K562 (cell line): ENCODE results near the gene ITK. TPM values are rescaled to one million over a fixed set of nuclear protein-coding genes. Genes with fewer than 3 reads are reported as not detected.

Source experiments
- ATAC-seq: fragments of 200-7000 bp; cut with Tn5 transposase; 3 replicates; pipeline ENCODE4 v1.9.1; 2020; ENCODE audit warnings: moderate library complexity
- BruUV-seq: library from RNA; stranded (reverse); fragments of 400-500 nt; replicated peaks from 2 replicates; lab custom pipeline; 2021; lab: Mats Ljungman, UMichigan
- CTCF ChIA-PET: fragments of 300-600 bp; formaldehyde crosslinking; extraction: SDS; loops from one replicate; lab custom pipeline; 2021; ENCODE audit warnings: low intra/inter-chr PET ratio; lab: Yijun Ruan, JAX
- POLR2A ChIA-PET: fragments of 300-600, 350-650 bp; sonication (Branson Sonifier 250); formaldehyde crosslinking; extraction: SDS; loops from one replicate; lab custom pipeline; 2021; ENCODE audit warnings: antibody characterized with exemption, inconsistent platforms; lab: Yijun Ruan, JAX
- DNase-seq, 4 experiments: peaks; one replicate each; pipeline versions ENCODE4 v3.0.0 to v3.0.0-alpha.2; 2011 to 2018; ENCODE audit warnings: low spot score in 3 of 4, mixed read lengths in 3 of 4; ENCODE audit errors: extremely low read depth in 1 of 4
- FAIRE-seq: peaks from 2 replicates; lab custom pipeline; 2011; peaks lifted over from hg19 to GRCh38; lab: Jason Lieb, UNC
- H2AFZ ChIP-seq: 2 replicates; pipeline ENCODE4 v1.6.0; 2011; ENCODE audit warnings: low read depth, low read length, control low read depth, inconsistent platforms
- H3K27ac ChIP-seq: fragments of 200-600 bp; 3 replicates; pipeline ENCODE4 v1.8.0; 2011; ENCODE audit warnings: low read depth, mild to moderate bottlenecking, control low read depth, inconsistent platforms, low read length, moderate library complexity, mixed read lengths; ENCODE audit errors: extremely low read depth
- H3K27me3 ChIP-seq, 2 experiments: fragments of 300-600 bp in 1 of 2; 2 replicates in 1 of 2; 3 replicates in 1 of 2; pipeline versions ENCODE4 v1.6.0 to v1.8.0; 2011; ENCODE audit warnings: inconsistent platforms in 2 of 2, low read length in 2 of 2, mild to moderate bottlenecking in 1 of 2, mixed read lengths in 1 of 2, moderate library complexity in 1 of 2; ENCODE audit not compliant: control insufficient read depth in 2 of 2, insufficient read depth in 2 of 2
- H3K36me3 ChIP-seq: fragments of 300-600 bp; 3 replicates; pipeline ENCODE4 v1.8.0; 2011; ENCODE audit warnings: mild to moderate bottlenecking, low read length, inconsistent platforms; ENCODE audit not compliant: control insufficient read depth, insufficient read depth
- H3K4me1 ChIP-seq, 2 experiments: fragments of 200-600 bp in 1 of 2; replicated peaks in 1 of 2; 2 replicates in 1 of 2; 3 replicates in 1 of 2; pipeline versions ENCODE4 v1.5.1 to v1.8.0; 2011; ENCODE audit warnings: inconsistent platforms in 2 of 2, low read length in 2 of 2, mild to moderate bottlenecking in 1 of 2, mixed read lengths in 1 of 2, moderate library complexity in 1 of 2; ENCODE audit not compliant: control insufficient read depth in 2 of 2, insufficient read depth in 2 of 2
- H3K4me2 ChIP-seq: 2 replicates; pipeline ENCODE4 v1.6.1; 2011; ENCODE audit warnings: low read length, control low read depth, inconsistent platforms, mixed read lengths; ENCODE audit not compliant: insufficient read depth
- H3K4me3 ChIP-seq: fragments of 200-600 bp; sonication (generic), shearing (Covaris generic); 2 replicates; pipeline ENCODE4 v1.5.1; 2016; ENCODE audit warnings: control low read depth, inconsistent platforms
- H3K79me2 ChIP-seq: fragments of 200-600 bp; 3 replicates; pipeline ENCODE4 v1.8.0; 2011; ENCODE audit warnings: low read length, inconsistent platforms; ENCODE audit not compliant: control insufficient read depth, insufficient read depth
- H3K9ac ChIP-seq, 2 experiments: 2 replicates each; pipeline versions ENCODE4 v1.6.0 to v1.6.1; 2011; ENCODE audit warnings: low read depth in 2 of 2, low read length in 2 of 2, control low read depth in 1 of 2, inconsistent platforms in 1 of 2, mild to moderate bottlenecking in 1 of 2, mixed read lengths in 1 of 2; ENCODE audit not compliant: insufficient read depth in 1 of 2
- H3K9me1 ChIP-seq: one replicate; pipeline ENCODE4 v1.6.0; 2011; ENCODE audit warnings: inconsistent platforms, mild to moderate bottlenecking, low read length, moderate library complexity; ENCODE audit not compliant: control insufficient read depth, insufficient read depth
- H3K9me3 ChIP-seq: replicated peaks from 2 replicates; pipeline ENCODE4 v1.5.1; 2011; ENCODE audit warnings: low read depth, low read length, inconsistent platforms; ENCODE audit not compliant: control insufficient read depth, insufficient read depth
- H4K20me1 ChIP-seq: replicated peaks from 2 replicates; pipeline ENCODE4 v1.6.1; 2011; ENCODE audit warnings: low read length, inconsistent platforms, mixed read lengths; ENCODE audit not compliant: control insufficient read depth, insufficient read depth
- CREBBP ChIP-seq: IDR thresholded peaks from one replicate; pipeline ENCODE4 v1.6.1; 2012; ENCODE audit warnings: low read depth, mild to moderate bottlenecking, control low read depth, inconsistent platforms, low read length
- ELF1 ChIP-seq: fragments of 200-800 bp; sonication (Bioruptor generic); IDR thresholded peaks from 2 replicates; pipeline ENCODE4 v1.6.1; 2016; ENCODE audit warnings: missing genetic modification characterization, missing compliant biosample characterization
- FOSL1 ChIP-seq: fragments of 200-800 bp; sonication (Bioruptor generic); conservative IDR thresholded peaks from 2 replicates; pipeline ENCODE4 v1.6.1; 2016; ENCODE audit warnings: missing genetic modification characterization, missing compliant biosample characterization
- GABPB2 ChIP-seq: fragments of 250-450 bp; sonication (Bioruptor Pico); conservative IDR thresholded peaks from 2 replicates; pipeline ENCODE4 v1.5.1; 2021; ENCODE audit warnings: mild to moderate bottlenecking
- HNRNPL ChIP-seq: fragments of 200-400 bp; formaldehyde crosslinking; IDR thresholded peaks from 2 replicates; pipeline ENCODE4 v1.6.1; 2017; ENCODE audit warnings: low read depth, mild to moderate bottlenecking, low read length
- HSF4 ChIP-seq: fragments of 250-450 bp; sonication (Bioruptor Pico); IDR thresholded peaks from 2 replicates; pipeline ENCODE4 v2.1.2; 2022; ENCODE audit warnings: mild to moderate bottlenecking, moderate library complexity, borderline replicate concordance
- JUNB ChIP-seq: fragments of 450-650 bp; formaldehyde crosslinking; conservative IDR thresholded peaks from 2 replicates; pipeline ENCODE4 v1.4.0; 2020; ENCODE audit warnings: mild to moderate bottlenecking
- KLF16 ChIP-seq: IDR thresholded peaks from 2 replicates; pipeline ENCODE4 v1.6.1; 2016; ENCODE audit warnings: antibody characterized with exemption
- L3MBTL2 ChIP-seq: fragments of 450-650 bp; IDR thresholded peaks from 2 replicates; pipeline ENCODE4 v1.6.1; 2016; ENCODE audit warnings: mild to moderate bottlenecking, moderate library complexity
- MEIS2 ChIP-seq: fragments of 450-650 bp; IDR thresholded peaks from 2 replicates; pipeline ENCODE4 v1.6.1; 2014; ENCODE audit warnings: mild to moderate bottlenecking; ENCODE audit not compliant: partially characterized antibody
- NEUROD1 ChIP-seq: fragments of 150-350 bp; IDR thresholded peaks from 2 replicates; pipeline ENCODE4 v1.6.1; 2014; ENCODE audit warnings: borderline replicate concordance, low read length, low read depth; ENCODE audit not compliant: partially characterized antibody
- NFATC3 ChIP-seq: fragments of 450-650 bp; IDR thresholded peaks from 2 replicates; pipeline ENCODE4 v1.6.1; 2017; ENCODE audit warnings: mild to moderate bottlenecking
- SIN3A ChIP-seq, 2 experiments: fragments of 150-350 bp in 1 of 2; IDR thresholded peaks; 2 replicates each; pipeline ENCODE4 v1.6.1; 2011 to 2016; ENCODE audit warnings: borderline replicate concordance in 2 of 2, low read depth in 2 of 2, low read length in 2 of 2, mild to moderate bottlenecking in 2 of 2, moderate library complexity in 2 of 2; ENCODE audit not compliant: control insufficient read depth in 1 of 2
- SOX6 ChIP-seq: fragments of 450-650 bp; IDR thresholded peaks from 2 replicates; pipeline ENCODE4 v1.6.1; 2014; ENCODE audit warnings: mild to moderate bottlenecking
- STAG1 ChIP-seq: sonication (generic); formaldehyde crosslinking; IDR thresholded peaks from 2 replicates; pipeline ENCODE4 v1.5.0; 2020; ENCODE audit warnings: missing genetic modification reagents, borderline replicate concordance
- ZC3H4 ChIP-seq: sonication (generic); formaldehyde crosslinking; IDR thresholded peaks from 2 replicates; pipeline ENCODE4 v1.9.0; 2021; ENCODE audit warnings: missing genetic modification reagents, borderline replicate concordance
- ZNF197 ChIP-seq: fragments of 200-800 bp; sonication (Bioruptor generic); IDR thresholded peaks from 2 replicates; pipeline ENCODE4 v1.6.1; 2016; ENCODE audit warnings: low read depth, missing genetic modification characterization, missing compliant biosample characterization
- WGBS: fragments of 100-300 bp; shearing (Covaris generic); methylation state at CpG from one replicate; pipeline ENCODE4 v1.1.6; 2016; ENCODE audit warnings: low coverage, mixed read lengths; ENCODE audit not compliant: insufficient coverage; ENCODE audit errors: missing lambda C conversion rate; 5-methylcytosine and 5-hydroxymethylcytosine counted together
- in situ Hi-C: fragments of 300-500 bp; cut with MboI; formaldehyde crosslinking; loops from 4 replicates; pipeline ENCODE4 v1.15.0; 2018; ENCODE audit warnings: inconsistent platforms, mixed read lengths
- intact Hi-C: fragments of 100-400 bp; cut with micrococcal nuclease; formaldehyde crosslinking; loops from 2 replicates; pipeline ENCODE4 v1.14.2; 2022
- polyA plus RNA-seq, 8 experiments: library from polyadenylated mRNA; depleted of rRNA in 4 of 8; stranded (reverse) in 5 of 8; unstranded in 3 of 8; fragments of >200 nt; fragmentation: Nextera tagmentation in 2 of 8; fragmentation: Illumina TruSeq in 1 of 8; extraction: Ambion mirVana in 2 of 8; extraction: Trizol in 1 of 8; gene quantifications; 2 replicates each; pipeline versions ENCODE4 v1.2.1 to v1.2.3, GENCODE V29; 2011 to 2014; ENCODE audit warnings: inconsistent platforms in 1 of 8, missing spikeins in 1 of 8
- total RNA-seq, 7 experiments: library from RNA; depleted of rRNA in 6 of 7; stranded (reverse); fragments of >200 nt in 6 of 7; fragmentation: Illumina TruSeq in 2 of 7; extraction: Trizol in 2 of 7; gene quantifications; 2 replicates each; pipeline versions ENCODE4 v1.2.1 to v1.2.3, GENCODE V29; 2011 to 2021; ENCODE audit warnings: low replicate concordance in 1 of 7

Gene ITK
- total and polyA plus RNA-seq, 9 of the 15 experiments (the other 6 are each of a cell fraction or from before 2014, with no cell fraction given), result 0.04 to 0.75 TPM; not detected in 7

DNA sequence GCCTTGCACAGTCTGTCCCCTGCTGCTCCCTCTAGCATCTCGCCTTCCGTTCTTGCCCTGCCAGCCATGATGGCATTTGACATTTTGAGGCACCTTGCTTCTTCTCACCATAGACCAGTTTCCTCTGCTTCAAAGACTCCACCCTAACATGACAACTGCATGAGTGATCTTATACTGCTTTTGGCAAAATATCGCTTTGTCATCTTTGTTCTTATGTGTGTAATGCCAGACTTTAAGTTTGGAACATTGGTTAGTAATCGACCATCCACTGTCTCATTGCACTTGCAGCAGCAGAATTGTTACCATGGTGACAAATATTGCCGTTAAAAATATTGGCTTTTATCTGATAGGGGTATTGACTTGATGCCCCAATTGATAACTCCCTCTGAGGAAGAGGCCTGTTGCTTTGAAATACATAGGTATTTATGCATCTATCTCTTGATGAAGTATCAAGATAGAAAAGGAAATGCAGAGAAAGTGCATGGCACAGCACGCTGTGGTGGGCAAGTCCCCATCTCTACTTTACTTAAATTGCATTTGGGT is 21.4 kb upstream of the ITK start:
- no peaks in the 10 kb centered on the region for H3K9me1 ChIP-seq
- intact Hi-C loops (no loop called here), in situ Hi-C loops (no loop called here)
- BruUV-seq, result no TSS peak
- ChIA-PET POLR2A (no interaction called here), CTCF (no interaction called here)
- no peaks in the 10 kb centered on the region for H3K9me3 ChIP-seq
- TF ChIP-seq L3MBTL2, result no peak
- no peak for DNase-seq
- H3K27me3 ChIP-seq, result peaks cover 8 to 22% of the 10 kb centered on the region in 2 experiments; a peak in 4 of 5 replicates
- FAIRE-seq, result no peak
- ATAC-seq, result no peak
- no peaks in the 10 kb centered on the region for H3K36me3 ChIP-seq
- H2AFZ ChIP-seq, result no peak overlapping the region
- no peak overlapping the region for H3K27ac ChIP-seq
- 0% methylated on average over 6 of the region's 6 CpGs for WGBS
- H3K4me1 ChIP-seq, result no peaks in the 10 kb centered on the region
- no peak overlapping the region for H3K4me2 ChIP-seq
- H4K20me1 ChIP-seq, result no peaks in the 10 kb centered on the region
- no peaks in the 10 kb centered on the region for H3K79me2 ChIP-seq
- no peak overlapping the region for H3K9ac ChIP-seq
- no peak overlapping the region for H3K4me3 ChIP-seq

DNA sequence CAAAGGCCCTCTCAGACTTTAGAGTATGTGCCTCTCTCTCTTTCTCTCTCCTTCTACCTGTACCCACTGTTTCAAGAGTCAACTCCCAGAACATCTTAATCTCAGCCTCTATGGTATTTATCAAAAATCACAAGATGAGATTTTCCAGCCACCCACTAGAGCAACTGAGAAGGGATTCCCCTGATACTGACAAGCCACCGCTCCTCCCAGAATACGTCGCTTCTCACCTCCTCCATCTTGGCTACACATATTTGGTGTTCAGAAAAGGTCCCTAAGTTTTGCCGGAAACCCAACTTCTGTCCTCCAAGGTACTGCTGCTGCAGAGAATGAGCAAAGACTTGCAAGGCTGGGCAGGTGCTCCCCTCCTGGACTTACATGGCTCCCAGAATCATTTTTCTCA is 20.6 kb upstream of the ITK start:
- H3K27me3 ChIP-seq, result peaks cover 11 to 25% of the 10 kb centered on the region in 2 experiments; a peak in 4 of 5 replicates
- intact Hi-C loops (no loop called here), in situ Hi-C loops (no loop called here)
- no peak overlapping the region for H3K4me3 ChIP-seq
- CTCF ChIA-PET, result interaction anchor here (0.6 kb wide), 1 partner anchor 585 kb away, joined by 5 read pairs; no protein-coding TSS in a partner anchor
- no peak overlapping the region for H3K27ac ChIP-seq
- DNase-seq, result no peak
- H4K20me1 ChIP-seq, result no peaks in the 10 kb centered on the region
- no peak for FAIRE-seq
- H3K79me2 ChIP-seq, result no peaks in the 10 kb centered on the region
- BruUV-seq, result no TSS peak
- no peak overlapping the region for H3K4me2 ChIP-seq
- WGBS, result 2% methylated on average over 4 of the region's 4 CpGs
- no peaks in the 10 kb centered on the region for H3K4me1 ChIP-seq
- TF ChIP-seq SIN3A (IDR thresholded peaks at IDR 0.05; ENCODE audit: borderline replicate concordance in 2 of 2, control insufficient read depth in 1 of 2, low read depth in 2 of 2, low read length in 2 of 2) (no peak), FOSL1 (tag) (no peak), ZNF197 (CRISPR knock-in tag) (no peak), HSF4 (no peak), GABPB2 (no peak), STAG1 (CRISPR knock-in tag) (no peak), SOX6 (no peak), KLF16 (no peak), CREBBP (no peak), ELF1 (tag) (no peak), MEIS2 (no peak), NFATC3 (no peak), JUNB (CRISPR knock-in tag) (no peak), NEUROD1 (no peak), ZC3H4 (no peak), HNRNPL (no peak)
- POLR2A ChIA-PET, result no interaction called here
- no peaks in the 10 kb centered on the region for H3K9me1 ChIP-seq
- H3K36me3 ChIP-seq, result no peaks in the 10 kb centered on the region
- H3K9me3 ChIP-seq, result no peaks in the 10 kb centered on the region
- H3K9ac ChIP-seq, result no peak overlapping the region
- ATAC-seq, result no peak
- H2AFZ ChIP-seq, result no peak overlapping the region
